ENCODE results near the gene C4BPA. TPM values are rescaled to one million over a fixed set of nuclear protein-coding genes. Genes with fewer than 3 reads are reported as not detected.
A peak's percentile ranks its signal among the peaks of the same experiment; 100 is the strongest.

Gene C4BPA
- total and polyA plus RNA-seq, 2 of the 4 experiments (the other 2 are of a cell fraction): not detected

GRCh38 chr1:207152792-207153468 lies 48.9 kb downstream of the C4BPA start:
- H4K5ac ChIP-seq (ENCODE audit: low read depth, low read length): no peak overlapping the region
- peaks cover 3% of the 10 kb centered on the region; the same call in 1 of the 2 replicates for H3K9me3 ChIP-seq (ENCODE audit: control insufficient read depth, insufficient read depth, low read length)
- dilution Hi-C loops (cut with HindIII; ENCODE audit: low sequenced_read_pairs, unreplicated experiment) (no loop called here), in situ Hi-C loops (cut with MboI; ENCODE audit: low sequenced_read_pairs) (no loop called here), intact Hi-C loops (cut with micrococcal nuclease) (no loop called here)
- BruUV-seq (replicated peaks): no TSS peak
- H3K27me3 ChIP-seq (ENCODE audit: control insufficient read depth, insufficient read depth, low read length): no peaks in the 10 kb centered on the region; the same call in 1 of the 2 replicates
- no peak overlapping the region for H2BK20ac ChIP-seq (ENCODE audit: low read depth, low read length)
- no peak overlapping the region for H4K91ac ChIP-seq (ENCODE audit: insufficient read depth, low read depth, low read length)
- no peaks in the 10 kb centered on the region for H4K20me1 ChIP-seq (ENCODE audit: insufficient read depth, low read length)
- H2AFZ ChIP-seq (replicated peaks; ENCODE audit: low read length, poor library complexity): no peak overlapping the region
- H3K9ac ChIP-seq (ENCODE audit: low read depth, low read length): no peak overlapping the region
- H2BK15ac ChIP-seq (ENCODE audit: low read depth, low read length): no peak overlapping the region
- no peak overlapping the region for H3K4me2 ChIP-seq (ENCODE audit: low read depth, low read length)
- H3K18ac ChIP-seq (ENCODE audit: low read depth, low read length): no peak overlapping the region
- H2AK5ac ChIP-seq (ENCODE audit: low read depth, low read length): no peak overlapping the region
- ChIA-PET POLR2A (ENCODE audit: unreplicated experiment) (no interaction called here), CTCF (no interaction called here)
- no peak overlapping the region for H2BK5ac ChIP-seq (ENCODE audit: low read depth, low read length, poor library complexity, severe bottlenecking)
- no peak overlapping the region for H3K14ac ChIP-seq (replicated peaks; ENCODE audit: low read depth, low read length)
- no peaks in the 10 kb centered on the region for H3K36me3 ChIP-seq (ENCODE audit: control insufficient read depth, insufficient read depth, low read length)
- ATAC-seq (ENCODE audit: low read depth): no peak
- peak; percentile 21 for DNase-seq
- no peak overlapping the region for H3K27ac ChIP-seq (ENCODE audit: insufficient read depth, low read length)
- H3K23ac ChIP-seq (ENCODE audit: low read depth, low read length): no peak overlapping the region
- H2BK120ac ChIP-seq (ENCODE audit: low read depth, low read length): no peak overlapping the region
- no peaks in the 10 kb centered on the region for H3K9me1 ChIP-seq (ENCODE audit: insufficient read depth, low read length)
- no peak overlapping the region for H3K56ac ChIP-seq (ENCODE audit: extremely low read depth, insufficient read depth, low read length)
- no peak overlapping the region for H2AK9ac ChIP-seq (replicated peaks; ENCODE audit: low read depth, low read length, poor library complexity)
- no peak overlapping the region for H3K4ac ChIP-seq (ENCODE audit: low read depth, low read length)
- TF ChIP-seq RFX5 (IDR thresholded peaks at IDR 0.05; ENCODE audit: low read depth, low read length) (no peak), BHLHE40 (IDR thresholded peaks at IDR 0.05; ENCODE audit: low read depth, low read length) (no peak), ELK1 (IDR thresholded peaks at IDR 0.05; ENCODE audit: borderline replicate concordance, low read depth, low read length) (no peak), RAD21 (IDR thresholded peaks at IDR 0.05; ENCODE audit: low read length) (no peak), POLR2A (IDR thresholded peaks at IDR 0.05; ENCODE audit: low read depth, low read length) (no peak)
- WGBS, 2 experiments (ENCODE audit: extremely low coverage in 2 of 2, insufficient read length in 1 of 2): no CpG with 5 or more reads among the region's 5 CpGs
- no peaks in the 10 kb centered on the region for H3K79me1 ChIP-seq (ENCODE audit: low read depth in 1 of 2, low read length in 2 of 2)
- no peak overlapping the region for H3K4me3 ChIP-seq (ENCODE audit: insufficient read depth, low read depth, low read length)
- H4K8ac ChIP-seq (ENCODE audit: low read depth in 2 of 2, low read length in 2 of 2): no peak overlapping the region
- no peaks in the 10 kb centered on the region for H3K4me1 ChIP-seq (ENCODE audit: control insufficient read depth, insufficient read depth, low read length)

Measured in IMR-90 (cell line).